ENCODE measurements around the gene REEP1. TPM values are rescaled to one million over a fixed set of nuclear protein-coding genes. Genes with fewer than 3 reads are reported as not detected.

The REEP1 gene
- total and polyA plus RNA-seq, 7 donors, result 0.23 to 98.0 (median 44.9) TPM

DNA sequence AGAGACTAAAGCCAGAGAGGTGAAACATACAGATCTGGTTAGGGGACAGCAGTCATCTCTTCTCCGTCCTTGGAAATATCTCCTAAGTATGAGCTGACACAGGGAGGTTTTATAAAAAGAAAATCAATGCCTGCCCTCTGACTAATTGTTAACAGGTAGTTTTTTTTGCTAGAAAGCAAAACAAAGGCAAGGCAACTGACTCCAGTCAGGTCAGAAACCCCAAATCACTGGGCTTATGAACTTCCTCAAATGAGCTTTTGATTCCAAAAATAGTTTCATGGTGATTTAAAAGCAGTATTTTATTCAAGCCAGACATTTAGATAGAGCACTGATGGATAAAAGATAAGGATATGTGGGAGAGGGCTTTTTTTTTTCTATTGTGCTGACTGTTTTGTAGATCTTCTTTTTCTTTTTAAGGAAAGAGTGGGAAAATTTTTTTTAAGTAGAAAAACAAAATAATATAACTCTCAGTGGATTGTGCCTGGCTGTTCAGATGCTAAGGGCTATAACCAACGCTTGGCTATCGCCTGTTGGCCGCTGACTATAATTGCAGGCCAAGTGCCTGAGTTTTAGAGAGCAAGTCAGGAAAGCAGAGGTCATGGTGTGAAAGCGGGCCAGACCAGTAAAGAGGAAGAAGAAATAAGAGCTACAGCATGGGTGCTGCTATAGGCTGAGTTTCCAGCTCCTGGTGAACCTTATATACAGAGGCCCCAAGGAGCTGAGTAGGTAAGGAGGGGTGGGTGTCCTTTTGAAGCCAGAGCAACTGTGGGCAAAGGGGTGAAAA lies 93.3 kb downstream of the REEP1 start:
- no peak for TF ChIP-seq POLR2AphosphoS5 (IDR thresholded peaks at IDR 0.05)
- peaks cover 0 to 28% (median 16%) of the 10 kb centered on the region in 4 donors for H3K4me1 ChIP-seq
- 81 to 89% methylated on average over 5 of the region's 5 CpGs for WGBS, 2 donors
- H3K4me3 ChIP-seq, result no peak overlapping the region
- H3K36me3 ChIP-seq, result peaks cover 0 to 4% (median 0%) of the 10 kb centered on the region in 4 donors
- peak; percentile 50 for DNase-seq
- intact Hi-C loops (cut with DNase I), result no loop called here
- peak overlapping the region; percentile 22 to 78 (median 52) for H3K27ac ChIP-seq
- H3K27me3 ChIP-seq, result no peaks in the 10 kb centered on the region
- H3K9me3 ChIP-seq, result no peaks in the 10 kb centered on the region

DNA sequence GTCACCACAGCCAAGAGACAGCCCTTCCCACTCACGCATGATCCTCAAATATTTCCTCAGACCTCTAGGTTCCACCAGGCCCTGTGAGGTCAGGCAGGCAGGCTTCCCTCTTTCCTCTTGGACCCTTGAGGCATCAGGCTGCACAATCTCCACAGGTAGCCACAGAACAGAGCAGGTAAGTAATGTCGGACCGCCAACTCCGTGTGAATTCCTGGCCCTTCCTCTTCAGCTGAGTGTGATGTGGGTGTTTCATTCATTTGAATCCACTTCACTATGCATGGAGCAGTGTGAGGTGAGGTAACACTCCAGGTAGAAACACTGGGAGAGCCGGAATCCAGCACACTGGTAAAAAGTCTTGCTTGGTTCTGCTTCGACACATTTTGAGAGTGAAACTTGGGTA lies 94.2 kb downstream of the REEP1 start:
- no peak overlapping the region for H3K4me3 ChIP-seq
- peaks cover 0 to 4% (median 0%) of the 10 kb centered on the region in 4 donors for H3K36me3 ChIP-seq
- DNase-seq, result peak; percentile 13
- no peaks in the 10 kb centered on the region for H3K9me3 ChIP-seq
- H3K27ac ChIP-seq, result peak overlapping the region; percentile 22 to 78 (median 52)
- no peaks in the 10 kb centered on the region for H3K27me3 ChIP-seq
- H3K4me1 ChIP-seq, result peaks cover 0 to 19% (median 11%) of the 10 kb centered on the region in 4 donors
- 86 to 89% methylated on average over 6 of the region's 6 CpGs for WGBS, 2 donors
- intact Hi-C loops (cut with DNase I), result no loop called here
- TF ChIP-seq EP300 (IDR thresholded peaks at IDR 0.05), result no peak
- no peak for TF ChIP-seq POLR2A (IDR thresholded peaks at IDR 0.05)
- no peak for TF ChIP-seq POLR2AphosphoS5 (IDR thresholded peaks at IDR 0.05)
- TF ChIP-seq, protein P1, sequence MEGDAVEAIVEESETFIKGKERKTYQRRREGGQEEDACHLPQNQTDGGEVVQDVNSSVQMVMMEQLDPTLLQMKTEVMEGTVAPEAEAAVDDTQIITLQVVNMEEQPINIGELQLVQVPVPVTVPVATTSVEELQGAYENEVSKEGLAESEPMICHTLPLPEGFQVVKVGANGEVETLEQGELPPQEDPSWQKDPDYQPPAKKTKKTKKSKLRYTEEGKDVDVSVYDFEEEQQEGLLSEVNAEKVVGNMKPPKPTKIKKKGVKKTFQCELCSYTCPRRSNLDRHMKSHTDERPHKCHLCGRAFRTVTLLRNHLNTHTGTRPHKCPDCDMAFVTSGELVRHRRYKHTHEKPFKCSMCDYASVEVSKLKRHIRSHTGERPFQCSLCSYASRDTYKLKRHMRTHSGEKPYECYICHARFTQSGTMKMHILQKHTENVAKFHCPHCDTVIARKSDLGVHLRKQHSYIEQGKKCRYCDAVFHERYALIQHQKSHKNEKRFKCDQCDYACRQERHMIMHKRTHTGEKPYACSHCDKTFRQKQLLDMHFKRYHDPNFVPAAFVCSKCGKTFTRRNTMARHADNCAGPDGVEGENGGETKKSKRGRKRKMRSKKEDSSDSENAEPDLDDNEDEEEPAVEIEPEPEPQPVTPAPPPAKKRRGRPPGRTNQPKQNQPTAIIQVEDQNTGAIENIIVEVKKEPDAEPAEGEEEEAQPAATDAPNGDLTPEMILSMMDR (IDR thresholded peaks at IDR 0.05), result no peak

DNA sequence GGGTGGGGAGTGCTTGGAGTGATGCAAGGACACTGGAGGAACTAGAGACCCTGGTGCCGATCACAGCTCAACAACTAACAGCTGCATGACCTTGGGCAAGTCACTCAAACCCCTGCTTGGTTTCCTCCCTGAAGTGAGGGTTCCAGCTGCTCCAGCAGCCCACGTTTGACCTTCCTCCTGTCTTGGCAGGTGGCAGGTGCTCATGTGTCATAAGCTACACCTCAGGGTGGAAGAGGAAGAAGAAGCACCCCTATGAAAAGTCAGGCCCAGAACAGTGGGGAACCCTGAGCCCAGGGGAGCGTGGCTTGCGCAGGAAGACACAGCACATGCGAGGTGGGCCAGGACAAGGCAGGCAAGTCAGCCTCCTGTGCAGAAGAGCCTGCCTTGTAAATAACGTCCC lies 95.8 kb downstream of the REEP1 start:
- 71 to 72% methylated on average over 6 of the region's 6 CpGs for WGBS, 2 donors
- intact Hi-C loops (cut with DNase I), result no loop called here
- peaks cover 2 to 16% (median 11%) of the 10 kb centered on the region in 4 donors for H3K4me1 ChIP-seq
- H3K4me3 ChIP-seq, result no peak overlapping the region
- no peak for TF ChIP-seq POLR2AphosphoS5 (IDR thresholded peaks at IDR 0.05)
- TF ChIP-seq, protein P1 (IDR thresholded peaks at IDR 0.05), result no peak
- no peak for TF ChIP-seq EP300 (IDR thresholded peaks at IDR 0.05)
- TF ChIP-seq POLR2A (IDR thresholded peaks at IDR 0.05), result no peak
- no peaks in the 10 kb centered on the region for H3K27me3 ChIP-seq
- H3K36me3 ChIP-seq, result peaks cover 0 to 4% (median 0%) of the 10 kb centered on the region in 4 donors
- DNase-seq, result peak; percentile 21
- H3K27ac ChIP-seq, result peak overlapping the region in 1 of 4 donors; percentile 78
- no peaks in the 10 kb centered on the region for H3K9me3 ChIP-seq

DNA sequence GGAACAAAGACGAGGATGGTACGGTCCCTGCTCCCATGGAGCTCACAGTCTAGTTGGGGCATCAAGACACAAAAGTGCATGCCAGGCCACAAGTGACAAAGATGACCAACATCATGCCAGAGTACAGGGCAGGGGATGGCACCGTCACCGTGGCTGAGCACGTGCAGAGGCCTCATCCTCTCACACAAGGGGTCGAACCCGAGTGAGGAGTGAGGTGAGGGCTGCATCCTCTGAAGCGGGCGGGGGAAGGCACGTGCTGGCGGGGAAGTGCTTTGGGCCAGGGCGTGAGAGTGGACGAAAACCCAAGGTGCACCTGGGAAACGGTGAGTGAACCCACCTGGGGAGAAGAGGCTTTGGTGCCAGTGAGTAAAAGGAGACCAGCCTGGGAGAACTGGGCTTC lies 97.2 kb downstream of the REEP1 start:
- Histone ChIP-seq H3K9me3 (no peaks in the 10 kb centered on the region), H3K27ac (peak overlapping the region in 1 of 4 donors; percentile 78), H3K27me3 (no peaks in the 10 kb centered on the region), H3K4me3 (no peak overlapping the region), H3K4me1 (peaks cover 2 to 16% (median 11%) of the 10 kb centered on the region in 4 donors), H3K36me3 (peaks cover 0 to 4% (median 0%) of the 10 kb centered on the region in 4 donors)
- no peak for DNase-seq
- TF ChIP-seq POLR2A (IDR thresholded peaks at IDR 0.05), result no peak
- TF ChIP-seq, protein P1 (IDR thresholded peaks at IDR 0.05), result no peak
- no peak for TF ChIP-seq POLR2AphosphoS5 (IDR thresholded peaks at IDR 0.05)
- no peak for TF ChIP-seq EP300 (IDR thresholded peaks at IDR 0.05)
- intact Hi-C loops (cut with DNase I), result no loop called here
- WGBS, 2 donors, result 90 to 94% methylated on average over 14 of the region's 14 CpGs

DNA sequence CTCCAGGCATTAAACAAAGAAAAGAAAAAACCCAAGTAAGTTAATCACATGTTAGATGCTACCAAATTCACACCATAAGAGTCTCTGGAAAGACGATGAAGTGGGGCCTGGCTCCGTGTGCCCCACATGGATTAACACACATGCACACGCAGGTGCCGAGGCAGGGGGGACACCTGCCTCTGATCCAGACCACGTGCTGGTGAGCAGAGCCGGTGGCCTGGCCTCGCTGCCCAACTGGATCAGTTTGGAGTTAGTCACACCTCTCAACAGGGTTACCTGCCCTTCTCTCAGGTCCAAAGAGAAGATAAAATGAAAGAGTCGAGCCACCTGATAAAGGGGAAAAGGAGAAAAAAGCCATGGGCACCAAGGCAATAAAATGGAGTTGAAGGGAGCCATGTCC lies 97.7 kb downstream of the REEP1 start:
- intact Hi-C loops (cut with DNase I), result no loop called here
- peaks cover 0 to 4% (median 0%) of the 10 kb centered on the region in 4 donors for H3K36me3 ChIP-seq
- no peaks in the 10 kb centered on the region for H3K27me3 ChIP-seq
- H3K4me1 ChIP-seq, result peaks cover 2 to 19% (median 14%) of the 10 kb centered on the region in 4 donors
- 94 to 95% methylated on average over 8 of the region's 8 CpGs for WGBS, 2 donors
- H3K9me3 ChIP-seq, result no peaks in the 10 kb centered on the region
- TF ChIP-seq, protein P1 (IDR thresholded peaks at IDR 0.05), result no peak
- TF ChIP-seq POLR2AphosphoS5 (IDR thresholded peaks at IDR 0.05), result no peak
- TF ChIP-seq POLR2A (IDR thresholded peaks at IDR 0.05), result no peak
- no peak for TF ChIP-seq EP300 (IDR thresholded peaks at IDR 0.05)
- no peak overlapping the region for H3K4me3 ChIP-seq
- no peak for DNase-seq
- H3K27ac ChIP-seq, result peak overlapping the region in 1 of 4 donors; percentile 78
